ENCODE measurements around the gene CEACAM16.

The CEACAM16 gene

GRCh38 chr19:44729516-44730033 lies 30.6 kb downstream of the CEACAM16 start:
- H3K9me3 ChIP-seq (ENCODE audit: control insufficient read depth, insufficient read depth, low read length): no peaks in the 10 kb centered on the region
- H3K27me3 ChIP-seq (ENCODE audit: control insufficient read depth, low read length): peaks cover 10% of the 10 kb centered on the region; the same call in 1 of the 2 replicates
- no peak overlapping the region for H3K27ac ChIP-seq (ENCODE audit: low read depth, low read length)
- no peaks in the 10 kb centered on the region for H3F3A ChIP-seq (ENCODE audit: control insufficient read depth, insufficient read depth)
- H3K4me3 ChIP-seq (ENCODE audit: low read length): no peak overlapping the region
- H3K4me1 ChIP-seq (ENCODE audit: control insufficient read depth, low read length): peaks cover 14% of the 10 kb centered on the region
- H3K4me2 ChIP-seq (ENCODE audit: low read length): no peak overlapping the region
- no peaks in the 10 kb centered on the region for H3K36me3 ChIP-seq (ENCODE audit: control insufficient read depth, low read length)
- TF ChIP-seq EZH2phosphoT487 (IDR thresholded peaks at IDR 0.05; ENCODE audit: borderline replicate concordance, low read length) (no peak), CTCF (IDR thresholded peaks at IDR 0.05; ENCODE audit: low read depth, low read length, poor library complexity, severe bottlenecking) (no peak)
- no peaks in the 10 kb centered on the region for H4K20me1 ChIP-seq (ENCODE audit: control insufficient read depth, insufficient read depth, low read depth, low read length)
- H3K79me2 ChIP-seq (ENCODE audit: control insufficient read depth, low read length): no peaks in the 10 kb centered on the region
- no peaks in the 10 kb centered on the region for H3K9me2 ChIP-seq (replicated peaks; ENCODE audit: control insufficient read depth, low read length)

GRCh38 chr19:44731081-44731480 lies 32.1 kb downstream of the CEACAM16 start:
- Histone ChIP-seq H3K9me2 (replicated peaks; ENCODE audit: control insufficient read depth, low read length) (no peaks in the 10 kb centered on the region), H3K79me2 (ENCODE audit: control insufficient read depth, low read length) (no peaks in the 10 kb centered on the region), H3F3A (ENCODE audit: control insufficient read depth, insufficient read depth) (no peaks in the 10 kb centered on the region), H3K9me3 (ENCODE audit: control insufficient read depth, insufficient read depth, low read length) (no peaks in the 10 kb centered on the region), H3K4me1 (ENCODE audit: control insufficient read depth, low read length) (peaks cover 12% of the 10 kb centered on the region), H3K4me3 (ENCODE audit: low read length) (no peak overlapping the region), H4K20me1 (ENCODE audit: control insufficient read depth, insufficient read depth, low read depth, low read length) (no peaks in the 10 kb centered on the region), H3K36me3 (ENCODE audit: control insufficient read depth, low read length) (no peaks in the 10 kb centered on the region), H3K4me2 (ENCODE audit: low read length) (no peak overlapping the region), H3K27ac (ENCODE audit: low read depth, low read length) (no peak overlapping the region), H3K27me3 (ENCODE audit: control insufficient read depth, low read length) (0 out of 2 replicates have a peak, but pooled peaks cover 3% of the 10 kb centered on the region)
- no peak for TF ChIP-seq EZH2phosphoT487 (IDR thresholded peaks at IDR 0.05; ENCODE audit: borderline replicate concordance, low read length)
- no peak for TF ChIP-seq CTCF (IDR thresholded peaks at IDR 0.05; ENCODE audit: low read depth, low read length, poor library complexity, severe bottlenecking)

DNA sequence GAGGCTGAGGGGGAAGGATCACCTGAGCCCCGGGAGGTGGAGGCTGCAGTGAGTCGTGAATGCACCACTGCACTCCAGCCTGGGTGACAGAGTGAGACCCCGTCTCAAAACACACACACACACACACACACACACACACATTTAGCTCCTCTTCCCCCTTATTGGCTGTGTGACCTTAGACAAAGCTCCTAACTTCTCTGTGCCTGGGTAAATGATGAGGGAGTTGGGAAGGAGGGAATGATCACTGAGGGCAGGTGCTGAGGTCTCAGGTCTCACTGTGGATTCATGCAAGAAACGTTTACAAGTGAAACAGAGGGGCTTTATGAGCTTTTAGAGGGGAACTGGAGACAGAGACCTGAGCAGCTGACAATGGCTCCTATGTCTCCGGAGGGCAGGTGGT lies 32.7 kb downstream of the CEACAM16 start:
- H4K20me1 ChIP-seq (ENCODE audit: control insufficient read depth, insufficient read depth, low read depth, low read length): no peaks in the 10 kb centered on the region
- no peaks in the 10 kb centered on the region for H3K36me3 ChIP-seq (ENCODE audit: control insufficient read depth, low read length)
- TF ChIP-seq CTCF (IDR thresholded peaks at IDR 0.05; ENCODE audit: low read depth, low read length, poor library complexity, severe bottlenecking) (no peak), EZH2phosphoT487 (IDR thresholded peaks at IDR 0.05; ENCODE audit: borderline replicate concordance, low read length) (no peak)

More for the DNA sequence above, 32.7 kb downstream of the CEACAM16 start:
- Histone ChIP-seq H3K79me2 (ENCODE audit: control insufficient read depth, low read length) (no peaks in the 10 kb centered on the region), H3K9me2 (replicated peaks; ENCODE audit: control insufficient read depth, low read length) (no peaks in the 10 kb centered on the region), H3K4me1 (ENCODE audit: control insufficient read depth, low read length) (peaks cover 12% of the 10 kb centered on the region), H3K4me3 (ENCODE audit: low read length) (no peak overlapping the region), H3K27me3 (ENCODE audit: control insufficient read depth, low read length) (0 out of 2 replicates have a peak, but pooled peaks cover 3% of the 10 kb centered on the region), H3F3A (ENCODE audit: control insufficient read depth, insufficient read depth) (no peaks in the 10 kb centered on the region), H3K4me2 (ENCODE audit: low read length) (no peak overlapping the region), H3K27ac (ENCODE audit: low read depth, low read length) (no peak overlapping the region), H3K9me3 (ENCODE audit: control insufficient read depth, insufficient read depth, low read length) (no peaks in the 10 kb centered on the region)
